CD4-positive, alpha-beta T cell treated with Interferon alpha-2 for 1 hour (primary cell): ENCODE measurements around the gene RCN2.

Experiments
- DNase-seq, 2 donors: peaks; one replicate each; pipeline ENCODE4 v3.0.0-alpha.2; 2020 to 2022

RCN2 gene

DNA sequence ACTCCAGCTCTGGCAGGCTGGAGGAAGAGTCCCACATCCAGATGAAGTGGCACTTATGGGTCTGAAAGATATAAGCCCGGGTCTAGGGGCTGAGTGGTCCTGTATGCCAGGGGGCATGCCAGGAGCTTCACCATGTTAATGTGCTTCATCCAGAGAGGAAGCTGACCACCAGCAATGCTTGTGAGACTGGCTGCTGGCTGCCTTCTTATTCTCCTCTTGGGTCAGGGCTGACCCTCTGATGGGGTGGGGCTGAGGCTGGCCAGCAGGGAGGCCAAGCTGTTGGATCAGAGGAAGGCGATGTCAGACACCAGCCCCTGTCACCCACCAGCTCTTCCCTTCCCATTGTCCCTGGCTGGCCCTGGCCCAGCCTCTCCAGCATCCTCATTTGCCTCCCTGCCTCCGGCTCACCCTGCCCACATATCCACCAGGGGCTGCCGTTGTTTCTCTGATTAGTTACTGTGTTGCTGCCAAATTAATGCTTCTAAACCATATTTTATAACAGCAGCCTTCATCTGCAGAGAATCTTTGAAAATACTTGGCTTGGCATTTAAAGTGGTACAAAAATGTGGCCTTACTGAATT, 43.0 kb downstream of the RCN2 start:
- DNase-seq = no peak

GRCh38 chr15:76976141-76976540, 44.6 kb downstream of the RCN2 start:
- DNase-seq = no peak

GRCh38 chr15:76976572-76977270, 45.2 kb downstream of the RCN2 start:
- DNase-seq = no peak

GRCh38 chr15:76978522-76979330, 47.2 kb downstream of the RCN2 start:
- DNase-seq = no peak

GRCh38 chr15:76979331-76979925, 47.9 kb downstream of the RCN2 start:
- no peak for DNase-seq

- DNase-seq = no peak
Observed at GRCh38 chr15:76979996-76980520, 48.5 kb downstream of the RCN2 start.

- DNase-seq = no peak
Observed at GRCh38 chr15:76982356-76982755, 50.8 kb downstream of the RCN2 start.

DNA sequence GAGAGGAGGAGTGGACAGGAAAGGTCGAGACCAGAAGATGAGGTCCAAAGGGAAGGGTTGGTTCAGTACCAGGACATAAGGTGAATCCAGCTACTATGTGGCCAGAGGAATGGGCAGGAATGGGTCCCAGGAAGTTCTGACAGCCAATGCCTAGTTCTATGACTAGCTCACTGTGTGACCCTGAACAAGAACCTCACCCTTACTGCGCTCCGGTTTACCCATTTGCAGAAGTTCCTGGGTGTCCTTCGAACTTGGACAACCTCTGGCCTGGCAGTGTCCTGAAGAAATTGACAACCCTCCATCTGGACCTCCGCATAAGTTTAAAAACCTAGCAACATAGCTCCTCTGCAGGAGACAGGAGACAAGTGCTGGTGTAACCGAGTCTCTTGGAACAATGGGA, 51.2 kb downstream of the RCN2 start:
- no peak for DNase-seq

DNA sequence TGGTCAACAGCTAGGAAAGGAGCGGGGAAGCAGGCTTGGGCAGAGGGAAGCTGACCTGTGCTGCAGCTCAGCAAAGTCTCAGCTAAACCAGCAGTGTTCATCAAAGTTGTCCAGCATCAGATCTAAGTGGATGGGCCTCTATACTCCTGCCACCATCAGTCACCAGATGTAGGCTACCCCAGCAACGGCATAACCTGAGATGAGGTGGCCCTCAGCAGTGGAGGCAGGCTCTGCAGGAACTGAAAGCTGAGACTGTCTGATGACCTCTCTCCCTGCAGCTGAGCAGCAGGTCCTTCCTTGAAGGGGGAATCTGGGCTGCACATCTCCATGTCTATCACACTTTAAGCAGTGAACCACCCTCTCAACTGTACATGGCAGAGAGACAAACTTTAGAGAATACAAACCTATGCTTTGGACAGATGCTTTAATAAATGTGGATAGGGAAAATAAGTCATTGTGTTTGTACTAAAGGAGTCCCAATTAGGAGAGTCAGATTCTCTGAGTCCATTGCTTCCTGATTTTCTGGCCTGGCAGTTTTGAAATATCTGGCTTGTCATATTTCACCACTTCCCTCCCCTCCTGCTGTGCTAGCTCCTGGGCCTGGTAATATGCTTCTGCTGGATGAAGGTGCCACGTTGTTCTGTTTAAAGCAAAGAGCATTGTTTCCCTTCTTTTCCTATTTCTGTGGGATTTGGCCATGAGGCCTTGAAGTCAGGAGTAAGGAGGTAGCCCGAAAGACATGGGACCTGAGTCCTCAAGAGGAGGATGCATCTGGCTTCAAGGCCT, 52.2 kb downstream of the RCN2 start:
- no peak for DNase-seq

DNA sequence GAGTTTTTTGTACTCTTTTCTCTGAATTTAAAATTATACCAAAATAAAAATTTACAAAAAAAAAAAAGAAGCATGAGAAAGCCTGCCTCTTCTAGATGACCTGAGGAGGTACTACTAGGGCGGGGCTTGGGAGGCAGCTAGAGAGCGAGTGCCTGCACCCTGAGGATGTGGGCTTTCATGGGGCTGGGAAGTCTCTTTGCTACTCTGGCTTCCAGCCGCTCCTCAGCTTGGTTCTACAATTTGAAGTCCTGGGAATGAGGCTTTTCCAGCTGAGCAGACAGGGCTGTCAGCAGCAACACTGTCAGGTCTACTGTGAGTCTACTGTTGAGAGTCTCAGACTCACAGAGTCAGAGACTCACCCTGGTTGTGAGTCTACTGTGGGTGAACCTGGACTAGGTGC, 55.2 kb downstream of the RCN2 start:
- DNase-seq = no peak

DNA sequence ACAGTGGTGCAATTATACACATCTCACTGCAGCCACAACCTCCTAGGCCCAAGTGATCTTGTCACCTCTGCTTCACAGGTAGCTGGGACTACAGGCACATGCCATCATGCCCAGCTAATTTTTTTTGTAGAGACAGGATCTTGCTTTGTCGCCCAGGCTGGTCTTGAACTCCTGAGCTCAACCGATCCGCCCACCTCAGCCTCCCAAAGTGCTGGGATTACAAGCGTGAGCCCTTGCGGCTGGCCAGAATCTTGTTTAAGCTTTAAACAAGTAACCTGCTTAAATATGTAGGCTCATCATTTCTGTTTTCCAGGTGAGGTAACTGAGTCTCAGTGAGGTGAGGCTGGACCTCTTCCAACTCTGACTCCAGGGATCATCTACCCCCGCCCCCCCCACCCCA, 55.7 kb downstream of the RCN2 start:
- no peak for DNase-seq

DNA sequence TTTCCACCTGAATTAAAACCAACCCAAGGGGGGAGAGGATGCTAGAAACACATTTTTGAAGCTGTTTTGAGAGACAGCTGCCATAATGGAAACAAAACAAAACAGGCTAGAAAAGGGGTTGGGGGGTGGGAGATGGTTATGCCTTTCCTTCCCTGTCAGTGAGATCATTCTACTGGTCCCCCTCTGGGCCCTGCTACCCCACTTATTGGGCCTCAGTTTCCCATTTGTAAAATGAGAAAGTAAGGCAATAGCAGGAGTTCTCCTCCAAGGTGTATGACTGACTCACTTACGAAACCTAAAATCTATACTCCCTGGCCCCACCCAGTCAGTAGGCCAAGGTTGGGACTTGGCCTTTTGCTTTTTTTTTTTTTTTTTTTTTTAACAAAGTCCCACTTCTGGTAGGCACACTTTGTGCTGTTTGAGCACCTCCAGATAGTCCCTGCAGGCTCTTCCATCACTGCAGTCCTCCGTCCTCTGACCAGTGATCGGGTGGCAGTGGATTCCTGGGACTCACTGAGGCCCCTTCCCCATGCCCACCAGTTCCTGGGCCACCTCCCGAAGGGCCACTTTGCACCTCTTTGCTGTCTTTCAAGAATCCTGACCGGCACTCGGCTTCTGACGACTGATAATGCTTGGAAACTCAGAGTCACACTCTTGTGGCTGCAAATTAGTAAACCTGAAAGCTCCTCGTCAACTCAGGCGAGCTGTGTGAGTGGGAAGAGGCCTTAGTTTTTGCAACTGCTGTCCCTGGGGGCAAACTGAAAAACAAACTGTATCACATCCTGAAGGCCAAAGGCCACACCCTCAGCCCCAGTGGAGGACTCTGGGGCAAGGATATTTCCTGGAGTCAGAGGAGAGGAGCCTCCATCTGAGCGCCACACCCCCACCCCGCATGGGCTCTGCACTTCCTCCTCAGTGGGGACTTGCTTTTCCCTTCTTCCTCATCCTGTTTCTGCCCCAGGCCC, 56.6 kb downstream of the RCN2 start:
- no peak for DNase-seq

- DNase-seq = no peak
Observed at GRCh38 chr15:76988867-76989780, 57.6 kb downstream of the RCN2 start.

- no peak for DNase-seq
Observed at GRCh38 chr15:76991048-76991447, 59.5 kb downstream of the RCN2 start.

GRCh38 chr15:76991741-76992645, 60.4 kb downstream of the RCN2 start:
- peak in 1 of 2 donors; percentile 43 for DNase-seq

DNA sequence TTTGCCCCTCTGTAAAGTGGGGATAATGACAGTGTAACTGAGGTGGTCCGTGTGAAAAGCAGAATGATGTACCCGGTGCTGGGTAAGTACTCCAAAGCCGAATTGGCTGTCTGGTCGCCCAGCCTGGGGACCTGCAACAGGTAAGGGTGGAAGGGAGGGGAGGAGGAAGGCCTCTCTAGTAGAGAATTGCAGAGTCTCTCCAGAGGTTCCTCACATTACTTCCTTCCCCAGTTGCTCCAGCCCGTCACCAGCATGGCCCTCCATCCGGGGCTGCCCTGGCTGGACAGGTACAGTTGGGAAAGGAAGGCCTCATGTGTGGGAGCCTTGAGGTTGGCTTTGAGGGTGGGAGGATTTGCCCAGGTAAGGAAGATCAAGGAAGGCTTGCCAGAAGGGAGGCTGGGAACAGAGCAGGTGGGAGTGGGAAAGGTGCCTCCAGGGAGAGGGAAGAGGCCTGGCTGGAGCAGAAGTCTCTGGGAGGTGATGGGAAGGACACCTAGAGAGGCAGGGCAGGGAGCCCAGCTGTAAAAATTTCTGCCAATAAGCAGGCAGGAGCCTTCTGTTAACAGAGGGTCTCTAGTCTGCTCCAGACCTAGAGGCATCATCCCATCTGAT, 61.7 kb downstream of the RCN2 start:
- DNase-seq = no peak

- DNase-seq = peak; percentile 52 to 61
Observed at GRCh38 chr15:76994001-76994400, 62.5 kb downstream of the RCN2 start.

DNA sequence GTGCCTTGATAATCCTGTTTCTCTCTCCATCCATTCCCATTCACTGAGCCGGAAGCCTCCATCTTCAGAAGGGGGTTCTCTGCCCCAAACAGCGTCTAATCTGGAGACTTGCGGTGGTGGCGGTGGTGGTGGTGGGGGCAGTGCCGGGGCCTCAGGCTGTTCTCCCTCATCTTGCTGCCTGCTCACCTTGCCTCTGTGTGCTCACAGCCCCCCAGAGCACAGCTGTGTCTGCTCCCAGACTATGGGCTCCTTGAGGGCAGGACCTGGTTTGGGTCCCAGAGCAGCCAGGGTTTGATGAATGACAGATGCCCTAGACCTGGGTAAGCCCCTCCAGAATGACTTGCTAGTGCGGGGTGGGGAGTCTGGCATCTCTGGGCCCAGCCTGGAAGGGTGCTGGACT, 62.9 kb downstream of the RCN2 start:
- DNase-seq = peak in 1 of 2 donors; percentile 28
